Kidney (tissue), 14 donors: Measurements from ENCODE around the gene GATA2. TPM values are rescaled to one million over a fixed set of nuclear protein-coding genes. Genes with fewer than 3 reads are reported as not detected.

Experiments used
- DNase-seq, 5 donors: peaks; one replicate each; pipeline ENCODE4 v3.0.0-alpha.2; 2013 to 2020
- FAIRE-seq: peaks from 2 replicates; lab custom pipeline; 2012; peaks lifted over from hg19 to GRCh38; lab: Jason Lieb, UNC
- H3K27ac ChIP-seq, 2 donors: one replicate each; pipeline ENCODE4 v1.7.0; 2013; ENCODE audit warnings: low read depth in 2 of 2, low read length in 2 of 2, inconsistent platforms in 1 of 2
- H3K27me3 ChIP-seq: one replicate; pipeline ENCODE4 v1.7.1; 2013; ENCODE audit warnings: low read length, inconsistent platforms; ENCODE audit not compliant: control insufficient read depth, insufficient read depth
- H3K36me3 ChIP-seq, 3 donors: one replicate each; pipeline versions ENCODE4 v1.7.0 to v1.7.1; 2013; ENCODE audit warnings: low read length in 3 of 3, control low read depth in 1 of 3, inconsistent platforms in 1 of 3; ENCODE audit not compliant: insufficient read depth in 3 of 3, control insufficient read depth in 2 of 3
- H3K4me1 ChIP-seq, 3 donors: one replicate each; pipeline versions ENCODE4 v1.7.0 to v1.7.1; 2013; ENCODE audit warnings: low read length in 3 of 3, inconsistent platforms in 1 of 3, low read depth in 1 of 3; ENCODE audit not compliant: control insufficient read depth in 2 of 3, insufficient read depth in 2 of 3
- H3K4me3 ChIP-seq, 3 donors: one replicate each; pipeline versions ENCODE4 v1.7.0 to v1.8.1; 2013; ENCODE audit warnings: low read length in 3 of 3, control low read depth in 1 of 3, inconsistent platforms in 1 of 3
- H3K9ac ChIP-seq, 3 donors: one replicate each; pipeline versions ENCODE4 v1.7.0 to v1.7.1; 2013; ENCODE audit warnings: low read length in 3 of 3, control low read depth in 1 of 3, inconsistent platforms in 1 of 3
- H3K9me3 ChIP-seq, 3 donors: one replicate each; pipeline versions ENCODE4 v1.7.0 to v1.7.1; 2013; ENCODE audit warnings: low read length in 3 of 3, control low read depth in 1 of 3, inconsistent platforms in 1 of 3; ENCODE audit not compliant: control insufficient read depth in 2 of 3, insufficient read depth in 1 of 3
- intact Hi-C: fragments of 100-400 bp; cut with DNase I; formaldehyde crosslinking; loops from one replicate; pipeline ENCODE4 v1.11.1; 2022
- polyA plus RNA-seq: library from polyadenylated mRNA; stranded (reverse); fragments of 350-450 nt; fragmentation: Illumina TruSeq; extraction: RNeasy Lipid Tissue Mini Kit (QIAGEN cat#74804); gene quantifications from one replicate; pipeline ENCODE4 v1.2.3, GENCODE V29; 2014; ENCODE audit warnings: low read depth, low replicate concordance; ENCODE audit not compliant: insufficient read depth
- total RNA-seq: library from RNA; stranded (reverse); fragmentation: NEBNext Ultra II Directional; extraction: Animal tissue kit (Norgen Biotek cat#: 25700); gene quantifications from one replicate; pipeline ENCODE4 v1.2.1, GENCODE V29; 2021
- TF ChIP-seq, protein P1 (sequence below): IDR thresholded peaks from 3 replicates; pipeline ENCODE4 v1.5.1; 2012; ENCODE audit warnings: mild to moderate bottlenecking, moderate library complexity, borderline replicate concordance; ENCODE audit not compliant: insufficient read depth; ENCODE audit errors: extremely low read depth
- donor health status: control.
- donor health status: control.
- donor health status: control.
- donor health status: control.
- donor health status: control.
- donor health status: DM: yes; HTN: yes; CAD: no.
- donor health status: Normal renal cell carcinoma (clear cell type).

GATA2 gene
- total and polyA plus RNA-seq, 2 donors from 2014 or later: 22.9 to 31.4 TPM

- FAIRE-seq (no peak), DNase-seq (no peak)
- Histone ChIP-seq H3K9ac (no peak overlapping the region), H3K4me1 (no peaks in the 10 kb centered on the region), H3K9me3 (no peaks in the 10 kb centered on the region), H3K27me3 (no peaks in the 10 kb centered on the region), H3K36me3 (no peaks in the 10 kb centered on the region), H3K27ac (no peak overlapping the region), H3K4me3 (no peak overlapping the region)
- intact Hi-C loops: no loop called here
- TF ChIP-seq, protein P1, sequence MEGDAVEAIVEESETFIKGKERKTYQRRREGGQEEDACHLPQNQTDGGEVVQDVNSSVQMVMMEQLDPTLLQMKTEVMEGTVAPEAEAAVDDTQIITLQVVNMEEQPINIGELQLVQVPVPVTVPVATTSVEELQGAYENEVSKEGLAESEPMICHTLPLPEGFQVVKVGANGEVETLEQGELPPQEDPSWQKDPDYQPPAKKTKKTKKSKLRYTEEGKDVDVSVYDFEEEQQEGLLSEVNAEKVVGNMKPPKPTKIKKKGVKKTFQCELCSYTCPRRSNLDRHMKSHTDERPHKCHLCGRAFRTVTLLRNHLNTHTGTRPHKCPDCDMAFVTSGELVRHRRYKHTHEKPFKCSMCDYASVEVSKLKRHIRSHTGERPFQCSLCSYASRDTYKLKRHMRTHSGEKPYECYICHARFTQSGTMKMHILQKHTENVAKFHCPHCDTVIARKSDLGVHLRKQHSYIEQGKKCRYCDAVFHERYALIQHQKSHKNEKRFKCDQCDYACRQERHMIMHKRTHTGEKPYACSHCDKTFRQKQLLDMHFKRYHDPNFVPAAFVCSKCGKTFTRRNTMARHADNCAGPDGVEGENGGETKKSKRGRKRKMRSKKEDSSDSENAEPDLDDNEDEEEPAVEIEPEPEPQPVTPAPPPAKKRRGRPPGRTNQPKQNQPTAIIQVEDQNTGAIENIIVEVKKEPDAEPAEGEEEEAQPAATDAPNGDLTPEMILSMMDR: no peak
Measured at GRCh38 chr3:128503751-128504532, 10.9 kb upstream of the GATA2 start.

- no peaks in the 10 kb centered on the region for H3K4me1 ChIP-seq
- H3K9ac ChIP-seq: no peak overlapping the region
- FAIRE-seq: no peak
- intact Hi-C loops: no loop called here
- H3K27me3 ChIP-seq: no peaks in the 10 kb centered on the region
- H3K9me3 ChIP-seq: no peaks in the 10 kb centered on the region
- H3K4me3 ChIP-seq: no peak overlapping the region
- no peak overlapping the region for H3K27ac ChIP-seq
- TF ChIP-seq, protein P1: no peak
- peak in 2 of 5 donors; percentile 45 to 62 for DNase-seq
- no peaks in the 10 kb centered on the region for H3K36me3 ChIP-seq
Measured at GRCh38 chr3:128503164-128503651, 10.2 kb upstream of the GATA2 start.

- no peaks in the 10 kb centered on the region for H3K4me1 ChIP-seq
- FAIRE-seq: no peak
- H3K4me3 ChIP-seq: no peak overlapping the region
- H3K27me3 ChIP-seq: peaks cover 3% of the 10 kb centered on the region
- no peak overlapping the region for H3K9ac ChIP-seq
- H3K36me3 ChIP-seq: no peaks in the 10 kb centered on the region
- no peaks in the 10 kb centered on the region for H3K9me3 ChIP-seq
- intact Hi-C loops: no loop called here
- TF ChIP-seq, protein P1: no peak
- DNase-seq: no peak
- H3K27ac ChIP-seq: no peak overlapping the region
Measured at GRCh38 chr3:128502712-128503111, 9.7 kb upstream of the GATA2 start.
